ENCODE measurements around the gene SMYD3.

Gene SMYD3

GRCh38 chr1:245908543-245908942, 598.5 kb downstream of the SMYD3 start:
- no peak overlapping the region for H3K27ac ChIP-seq
- no peak for TF ChIP-seq ZFX (IDR thresholded peaks at IDR 0.05)
- TF ChIP-seq, protein P1, sequence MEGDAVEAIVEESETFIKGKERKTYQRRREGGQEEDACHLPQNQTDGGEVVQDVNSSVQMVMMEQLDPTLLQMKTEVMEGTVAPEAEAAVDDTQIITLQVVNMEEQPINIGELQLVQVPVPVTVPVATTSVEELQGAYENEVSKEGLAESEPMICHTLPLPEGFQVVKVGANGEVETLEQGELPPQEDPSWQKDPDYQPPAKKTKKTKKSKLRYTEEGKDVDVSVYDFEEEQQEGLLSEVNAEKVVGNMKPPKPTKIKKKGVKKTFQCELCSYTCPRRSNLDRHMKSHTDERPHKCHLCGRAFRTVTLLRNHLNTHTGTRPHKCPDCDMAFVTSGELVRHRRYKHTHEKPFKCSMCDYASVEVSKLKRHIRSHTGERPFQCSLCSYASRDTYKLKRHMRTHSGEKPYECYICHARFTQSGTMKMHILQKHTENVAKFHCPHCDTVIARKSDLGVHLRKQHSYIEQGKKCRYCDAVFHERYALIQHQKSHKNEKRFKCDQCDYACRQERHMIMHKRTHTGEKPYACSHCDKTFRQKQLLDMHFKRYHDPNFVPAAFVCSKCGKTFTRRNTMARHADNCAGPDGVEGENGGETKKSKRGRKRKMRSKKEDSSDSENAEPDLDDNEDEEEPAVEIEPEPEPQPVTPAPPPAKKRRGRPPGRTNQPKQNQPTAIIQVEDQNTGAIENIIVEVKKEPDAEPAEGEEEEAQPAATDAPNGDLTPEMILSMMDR (conservative IDR thresholded peaks at IDR 0.05) = no peak

DNA sequence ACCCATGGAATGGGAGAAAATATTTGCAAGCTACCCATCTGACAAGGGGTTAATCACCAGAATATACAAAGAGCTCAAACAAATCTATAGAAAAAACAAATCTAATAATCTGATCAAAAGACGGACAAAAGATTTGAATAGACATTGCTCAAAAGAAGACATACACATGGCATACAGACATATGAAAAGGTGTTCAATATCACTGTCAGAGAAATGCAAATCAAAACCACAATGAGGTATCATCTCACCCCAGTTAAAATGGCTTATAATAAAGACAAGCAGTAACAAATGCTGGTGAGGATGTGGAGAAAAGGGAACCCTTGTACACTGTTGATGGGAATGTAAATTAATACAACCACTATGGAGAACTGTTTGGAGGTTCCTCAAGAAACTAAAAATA, 600.9 kb downstream of the SMYD3 start:
- no peak overlapping the region for H3K27ac ChIP-seq
- no peak for TF ChIP-seq ZFX (IDR thresholded peaks at IDR 0.05)
- TF ChIP-seq, protein P1 (conservative IDR thresholded peaks at IDR 0.05) = no peak

- no peak for TF ChIP-seq ZFX (IDR thresholded peaks at IDR 0.05)
- TF ChIP-seq, protein P1 (conservative IDR thresholded peaks at IDR 0.05) = no peak
- H3K27ac ChIP-seq = no peak overlapping the region
These were observed 603.2 kb downstream of the SMYD3 start for GRCh38 chr1:245903851-245904250.

- TF ChIP-seq ZFX (IDR thresholded peaks at IDR 0.05) = no peak
- TF ChIP-seq, protein P1 (conservative IDR thresholded peaks at IDR 0.05) = no peak
- no peak overlapping the region for H3K27ac ChIP-seq
These were observed 605.5 kb downstream of the SMYD3 start for GRCh38 chr1:245901565-245901964.

DNA sequence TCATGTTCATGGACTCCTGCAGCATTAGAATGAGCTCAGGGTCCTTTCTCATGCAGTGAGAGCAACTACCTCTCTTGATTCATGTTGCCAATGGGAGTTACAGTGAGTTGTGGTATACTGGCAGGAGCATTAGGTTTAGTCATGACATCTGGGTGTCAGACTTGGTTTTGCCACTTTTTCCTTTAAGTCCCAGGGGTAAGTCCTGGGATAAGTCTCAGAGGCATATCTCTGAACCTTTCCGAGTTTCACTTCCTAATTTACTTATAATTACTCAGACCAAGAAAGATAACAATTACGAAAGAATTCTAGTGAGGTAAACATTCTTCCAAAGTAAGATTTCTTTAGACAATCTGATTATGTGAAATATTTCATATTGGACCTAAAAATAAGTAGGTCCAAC, 606.0 kb downstream of the SMYD3 start:
- no peak overlapping the region for H3K27ac ChIP-seq
- TF ChIP-seq, protein P1 (conservative IDR thresholded peaks at IDR 0.05) = no peak
- no peak for TF ChIP-seq ZFX (IDR thresholded peaks at IDR 0.05)

DNA sequence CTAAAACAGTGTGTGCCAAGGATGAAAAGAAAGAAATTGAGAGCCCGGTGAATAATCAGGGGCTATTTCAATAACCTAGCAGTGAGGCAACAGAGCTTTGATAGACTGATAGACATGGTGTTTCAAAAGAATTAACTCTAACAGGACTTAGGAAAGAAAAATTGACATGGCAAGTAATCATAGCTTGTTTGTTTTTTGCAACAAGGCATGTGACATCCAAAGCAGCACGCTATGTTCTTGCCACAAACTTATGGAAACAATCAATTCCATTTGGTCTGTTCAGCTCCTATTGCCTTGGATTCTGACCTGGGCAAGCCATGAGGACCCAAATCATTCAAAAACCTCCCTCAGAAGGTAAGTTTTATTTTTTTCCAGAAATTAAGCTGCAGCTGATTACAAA, 608.5 kb downstream of the SMYD3 start:
- no peak for TF ChIP-seq ZFX (IDR thresholded peaks at IDR 0.05)
- TF ChIP-seq, protein P1 (conservative IDR thresholded peaks at IDR 0.05) = no peak
- no peak overlapping the region for H3K27ac ChIP-seq

GRCh38 chr1:245896258-245896657, 610.8 kb downstream of the SMYD3 start:
- H3K27ac ChIP-seq = no peak overlapping the region
- TF ChIP-seq, protein P1 (conservative IDR thresholded peaks at IDR 0.05) = no peak
- TF ChIP-seq ZFX (IDR thresholded peaks at IDR 0.05) = no peak

Data from C4-2B (cell line).